HepG2 (cell line): ENCODE data around the gene MRPL14. TPM values are rescaled to one million over a fixed set of nuclear protein-coding genes. Genes with fewer than 3 reads are reported as not detected.

Experiments
- ATAC-seq: fragments of 200-7000 bp; cut with Tn5 transposase; 3 replicates; pipeline ENCODE4 v1.9.1; 2020; ENCODE audit warnings: mild to moderate bottlenecking, moderate library complexity
- BruUV-seq: library from RNA; stranded (reverse); fragments of 400-500 nt; replicated peaks from 2 replicates; lab custom pipeline; 2021; lab: Mats Ljungman, UMichigan
- CTCF ChIA-PET: fragments of 300-600 bp; formaldehyde crosslinking; extraction: SDS; loops from one replicate; lab custom pipeline; 2021; ENCODE audit warnings: low total read pairs, inconsistent platforms, low intra/inter-chr PET ratio; lab: Yijun Ruan, JAX
- POLR2A ChIA-PET: fragments of 350-600 bp; sonication (Branson Sonifier 250); formaldehyde crosslinking; loops from one replicate; lab custom pipeline; 2020; ENCODE audit warnings: antibody characterized with exemption, inconsistent platforms; lab: Yijun Ruan, JAX
- DNase-seq: peaks from one replicate; pipeline ENCODE4 v3.0.0-alpha.2; 2015; ENCODE audit warnings: low spot score
- FAIRE-seq: peaks from 3 replicates; lab custom pipeline; 2011; peaks lifted over from hg19 to GRCh38; lab: Jason Lieb, UNC
- H2AFZ ChIP-seq: one replicate; pipeline ENCODE4 v1.6.1; 2011; ENCODE audit warnings: low read length, inconsistent platforms
- H3K27ac ChIP-seq: fragments of 300-600 bp; 3 replicates; pipeline ENCODE4 v1.8.0; 2011; ENCODE audit warnings: mixed run types, mild to moderate bottlenecking, mixed read lengths, low read length, inconsistent platforms; ENCODE audit not compliant: insufficient read depth; ENCODE audit errors: extremely low read length
- H3K27me3 ChIP-seq, 2 experiments: fragments of 200-600 bp in 1 of 2; 2 replicates in 1 of 2; 3 replicates in 1 of 2; pipeline versions ENCODE4 v1.6.0 to v1.8.0; 2011; ENCODE audit warnings: low read length in 2 of 2, mild to moderate bottlenecking in 2 of 2, moderate library complexity in 2 of 2, inconsistent platforms in 1 of 2; ENCODE audit not compliant: insufficient read depth in 2 of 2, control insufficient read depth in 1 of 2
- H3K36me3 ChIP-seq, 2 experiments: fragments of 200-600 bp in 1 of 2; replicated peaks in 1 of 2; 2 replicates in 1 of 2; 3 replicates in 1 of 2; pipeline versions ENCODE4 v1.5.1 to v1.8.0; 2011; ENCODE audit warnings: low read length in 2 of 2, inconsistent platforms in 1 of 2; ENCODE audit not compliant: insufficient read depth in 2 of 2, control insufficient read depth in 1 of 2
- H3K4me1 ChIP-seq: 2 replicates; pipeline ENCODE4 v1.5.1; 2012; ENCODE audit warnings: low read length, inconsistent platforms; ENCODE audit not compliant: insufficient read depth
- H3K4me2 ChIP-seq: 2 replicates; pipeline ENCODE4 v1.6.0; 2011; ENCODE audit warnings: low read depth, low read length, inconsistent platforms
- H3K4me3 ChIP-seq, 3 experiments: fragments of 200-600 bp in 1 of 3; sonication (generic), shearing (Covaris generic) in 1 of 3; replicated peaks in 1 of 3; 2 replicates each; pipeline ENCODE4 v1.5.1; 2011 to 2016; ENCODE audit warnings: low read length in 3 of 3, inconsistent platforms in 2 of 3, low read depth in 2 of 3, mild to moderate bottlenecking in 2 of 3, control low read depth in 1 of 3, mixed read lengths in 1 of 3; ENCODE audit not compliant: insufficient read depth in 1 of 3
- H3K79me2 ChIP-seq: one replicate; pipeline ENCODE4 v1.6.1; 2011; ENCODE audit warnings: low read length, inconsistent platforms; ENCODE audit not compliant: insufficient read depth
- H3K9ac ChIP-seq: 2 replicates; pipeline ENCODE4 v1.6.0; 2011; ENCODE audit warnings: mild to moderate bottlenecking, low read depth, low read length, inconsistent platforms; ENCODE audit not compliant: insufficient read depth
- H3K9me3 ChIP-seq: 2 replicates; pipeline ENCODE4 v1.5.1; 2012; ENCODE audit warnings: mild to moderate bottlenecking, low read length
- H4K20me1 ChIP-seq: 2 replicates; pipeline ENCODE4 v1.6.0; 2011; ENCODE audit warnings: inconsistent platforms, mild to moderate bottlenecking, low read length, moderate library complexity; ENCODE audit not compliant: insufficient read depth
- GZF1 ChIP-seq: sonication (generic); formaldehyde crosslinking; IDR thresholded peaks from 2 replicates; pipeline ENCODE4 v1.5.1; 2020; ENCODE audit warnings: mild to moderate bottlenecking, missing genetic modification reagents
- JDP2 ChIP-seq: sonication (generic); formaldehyde crosslinking; IDR thresholded peaks from 2 replicates; pipeline ENCODE4 v1.8.1; 2022; ENCODE audit warnings: missing genetic modification reagents, borderline replicate concordance
- KDM3A ChIP-seq: IDR thresholded peaks from 2 replicates; pipeline ENCODE4 v1.6.1; 2018; ENCODE audit warnings: low read depth, missing compliant biosample characterization
- MAF1 ChIP-seq: sonication (generic); formaldehyde crosslinking; IDR thresholded peaks from 2 replicates; pipeline ENCODE4 v1.5.0; 2020; ENCODE audit warnings: missing genetic modification reagents, borderline replicate concordance
- NCOA5 ChIP-seq: sonication (generic); formaldehyde crosslinking; IDR thresholded peaks from 2 replicates; pipeline ENCODE4 v1.4.0; 2020; ENCODE audit warnings: missing genetic modification reagents
- NFE2L1 ChIP-seq: sonication (generic); formaldehyde crosslinking; IDR thresholded peaks from 2 replicates; pipeline ENCODE4 v1.4.0; 2020; ENCODE audit warnings: missing genetic modification reagents, mild to moderate bottlenecking, borderline replicate concordance
- RXRB ChIP-seq: IDR thresholded peaks from 2 replicates; pipeline ENCODE4 v1.6.1; 2016; ENCODE audit warnings: borderline replicate concordance, missing genetic modification reagents, missing compliant biosample characterization
- SIN3A ChIP-seq: IDR thresholded peaks from 2 replicates; pipeline ENCODE4 v1.6.1; 2011; ENCODE audit warnings: low read depth, mild to moderate bottlenecking, control low read depth, low read length, borderline replicate concordance
- TBL1XR1 ChIP-seq: fragments of 150-350 bp; IDR thresholded peaks from 2 replicates; pipeline ENCODE4 v1.6.1; 2014; ENCODE audit warnings: borderline replicate concordance, low read length; ENCODE audit not compliant: partially characterized antibody
- ZFP36L1 ChIP-seq: sonication (generic); formaldehyde crosslinking; IDR thresholded peaks from 2 replicates; pipeline ENCODE4 v1.8.0; 2022; ENCODE audit warnings: mild to moderate bottlenecking, missing genetic modification reagents, moderate library complexity
- ZNF24 ChIP-seq: fragments of 450-650 bp; IDR thresholded peaks from 2 replicates; pipeline ENCODE4 v1.6.1; 2017; ENCODE audit warnings: antibody characterized with exemption, mild to moderate bottlenecking
- ZNF33A ChIP-seq: sonication (generic); formaldehyde crosslinking; IDR thresholded peaks from 2 replicates; pipeline ENCODE4 v1.5.1; 2020; ENCODE audit warnings: missing genetic modification reagents, mild to moderate bottlenecking, moderate library complexity, borderline replicate concordance
- ZNF543 ChIP-seq: sonication (generic); formaldehyde crosslinking; IDR thresholded peaks from 2 replicates; pipeline ENCODE4 v1.4.0; 2020; ENCODE audit warnings: mild to moderate bottlenecking, missing genetic modification reagents
- ZNF546 ChIP-seq: sonication (generic); formaldehyde crosslinking; conservative IDR thresholded peaks from 2 replicates; pipeline ENCODE4 v1.8.1; 2023; ENCODE audit warnings: mild to moderate bottlenecking, missing genetic modification reagents
- ZNF552 ChIP-seq: sonication (generic); formaldehyde crosslinking; IDR thresholded peaks from 2 replicates; pipeline ENCODE4 v1.9.0; 2022; ENCODE audit warnings: missing genetic modification reagents, mild to moderate bottlenecking, borderline replicate concordance
- ZNF567 ChIP-seq: sonication (generic); formaldehyde crosslinking; IDR thresholded peaks from 2 replicates; pipeline ENCODE4 v1.8.1; 2023; ENCODE audit warnings: mild to moderate bottlenecking, missing genetic modification reagents, borderline replicate concordance
- ZNF598 ChIP-seq: sonication (generic); formaldehyde crosslinking; IDR thresholded peaks from 2 replicates; pipeline ENCODE4 v1.5.1; 2020; ENCODE audit warnings: mild to moderate bottlenecking, missing genetic modification reagents, borderline replicate concordance
- ZNF644 ChIP-seq: IDR thresholded peaks from 2 replicates; pipeline ENCODE4 v1.6.1; 2016; ENCODE audit warnings: low read depth
- ZNF790 ChIP-seq: sonication (generic); formaldehyde crosslinking; IDR thresholded peaks from 2 replicates; pipeline ENCODE4 v1.8.0; 2022; ENCODE audit warnings: missing genetic modification reagents, mild to moderate bottlenecking, borderline replicate concordance
- WGBS: methylation state at CpG from one replicate; pipeline ENCODE4 v1.1.6; 2017; ENCODE audit warnings: low lambda C conversion rate; 5-methylcytosine and 5-hydroxymethylcytosine counted together
- in situ Hi-C: cut with HindIII; loops from 2 replicates; pipeline ENCODE4 v1.10.0; 2017; ENCODE audit warnings: low pct_unique_long_range_greater_than_20kb; ENCODE audit not compliant: extremely low pct_ligation_motif_present
- intact Hi-C: fragments of 100-400 bp; cut with micrococcal nuclease; formaldehyde crosslinking; loops from one replicate; pipeline ENCODE4 v1.10.0; 2022; ENCODE audit not compliant: unreplicated experiment
- polyA plus RNA-seq, 8 experiments: library from polyadenylated mRNA; depleted of rRNA in 3 of 8; stranded (reverse) in 7 of 8; unstranded in 1 of 8; fragments of >200 nt; fragmentation: Illumina TruSeq in 4 of 8; extraction: Trizol in 4 of 8; gene quantifications; 2 replicates each; pipeline versions ENCODE4 v1.2.1 to v1.2.3, GENCODE V29; 2011 to 2016; ENCODE audit warnings: low read depth in 4 of 8, missing spikeins in 1 of 8, mixed read lengths in 1 of 8; ENCODE audit not compliant: insufficient read depth in 1 of 8
- total RNA-seq, 5 experiments: library from RNA; depleted of rRNA; stranded (reverse); fragments of >200 nt; fragmentation: Illumina TruSeq; extraction: Trizol; gene quantifications; 2 replicates each; pipeline ENCODE4 v1.2.3, GENCODE V29; 2016; ENCODE audit warnings: low read depth in 1 of 5
- TF ChIP-seq, protein P1 (sequence below): sonication (generic); formaldehyde crosslinking; IDR thresholded peaks from 2 replicates; pipeline ENCODE4 v1.5.1; 2020; ENCODE audit warnings: missing genetic modification reagents, mild to moderate bottlenecking, borderline replicate concordance

The MRPL14 gene
- total and polyA plus RNA-seq, 2 of the 13 experiments (the other 11 are each of a cell fraction or from before 2014, with no cell fraction given), result 157 to 178 TPM

DNA sequence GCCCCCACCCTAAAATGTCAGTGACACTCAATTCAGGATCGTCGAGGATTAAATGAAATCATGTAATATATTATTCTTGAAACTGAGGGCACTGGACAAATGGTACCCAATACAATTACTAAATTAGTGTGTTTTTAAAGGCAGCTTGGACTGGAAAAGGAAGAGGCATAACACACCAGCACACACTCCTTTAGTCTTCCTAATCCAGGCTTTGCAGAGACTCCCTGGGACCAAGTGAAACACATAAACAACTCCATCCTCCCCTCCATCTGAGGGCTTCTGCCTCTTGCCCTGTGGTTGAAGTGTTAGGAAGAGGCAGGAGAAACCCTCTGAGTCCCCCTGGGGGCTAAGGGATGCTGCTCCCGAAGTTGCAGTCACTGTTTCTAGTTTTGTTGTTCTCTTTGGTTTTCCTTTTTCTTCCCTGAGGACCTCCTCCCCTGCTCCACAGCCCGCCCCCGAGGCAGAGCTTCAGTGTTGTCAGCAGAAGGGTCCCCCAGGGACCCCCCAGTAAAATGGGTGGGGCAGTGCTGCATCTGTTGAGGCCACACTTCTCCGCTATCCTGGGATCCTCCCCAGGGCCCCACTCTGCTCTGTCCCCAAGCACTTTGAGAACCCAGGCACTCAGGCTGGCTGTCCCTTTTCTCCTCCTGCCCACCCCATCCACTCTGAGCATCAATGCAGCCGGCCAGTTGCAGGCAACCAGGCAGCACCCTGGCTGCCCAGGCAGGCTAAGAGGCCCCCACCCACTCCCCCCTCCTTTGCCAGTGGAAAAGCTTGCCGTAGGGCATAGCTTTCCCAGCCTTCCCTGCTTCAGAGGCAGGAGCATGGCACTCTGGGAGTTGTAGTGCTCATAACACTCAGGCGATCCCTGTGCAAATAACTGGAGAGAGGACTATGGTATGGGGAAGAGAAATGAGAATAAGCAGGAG lies 6.0 kb upstream of the MRPL14 start (continued):
- TF ChIP-seq JDP2, result no peak
- TF ChIP-seq ZNF644, result no peak
- no peak for TF ChIP-seq NFE2L1 (CRISPR knock-in tag)
- no peak for TF ChIP-seq ZNF546
- TF ChIP-seq NCOA5 (CRISPR knock-in tag), result no peak
- no peak for TF ChIP-seq GZF1 (CRISPR knock-in tag)
- TF ChIP-seq ZFP36L1 (CRISPR knock-in tag), result no peak
- no peak for TF ChIP-seq ZNF790 (CRISPR knock-in tag)
- no peak for TF ChIP-seq TBL1XR1
- no peak for TF ChIP-seq ZNF543 (CRISPR knock-in tag)
- TF ChIP-seq ZNF567 (CRISPR knock-in tag), result no peak
- TF ChIP-seq ZNF598 (CRISPR knock-in tag), result 0 out of 2 replicates have a peak, but pooled peaks have one; percentile 67
- no peak for TF ChIP-seq ZNF552

DNA sequence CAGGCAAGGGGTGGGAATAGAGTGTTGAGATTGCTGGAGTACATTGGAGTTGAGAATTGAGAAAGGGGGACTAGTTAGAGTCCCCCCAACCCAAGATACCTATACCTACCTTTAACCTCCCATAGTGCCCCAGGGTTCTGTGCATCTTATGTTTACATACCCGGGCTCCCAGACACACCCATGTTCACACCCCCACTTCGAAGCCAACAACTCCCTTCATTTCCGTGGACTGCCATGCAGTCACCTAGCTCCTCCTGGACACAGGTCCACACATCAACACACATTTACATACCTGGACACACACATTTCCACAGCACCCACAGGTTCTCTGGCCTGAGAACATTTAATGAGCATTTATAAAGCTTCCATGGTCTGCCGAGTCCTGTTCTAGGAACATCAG lies 5.2 kb upstream of the MRPL14 start:
- intact Hi-C loops (loop anchor here (5.0 kb wide), 1 partner anchor 35 kb away; no protein-coding TSS in a partner anchor), in situ Hi-C loops (no loop called here)
- Histone ChIP-seq H3K79me2 (peaks cover 42% of the 10 kb centered on the region), H3K4me1 (peaks cover 57% of the 10 kb centered on the region), H3K27me3 (no peaks in the 10 kb centered on the region), H3K4me2 (no peak overlapping the region; the same call in 1 of the 2 replicates), H3K4me3 (no peak overlapping the region), H3K27ac (peak overlapping the region; percentile 4), H3K36me3 (peaks cover 7 to 28% of the 10 kb centered on the region in 2 experiments), H4K20me1 (peaks cover 7% of the 10 kb centered on the region), H2AFZ (no peak overlapping the region), H3K9ac (no peak overlapping the region), H3K9me3 (no peaks in the 10 kb centered on the region)
- no peak for TF ChIP-seq KDM3A (CRISPR knock-in tag)
- TF ChIP-seq SIN3A, result no peak
- TF ChIP-seq MAF1 (CRISPR knock-in tag), result no peak
- TF ChIP-seq, protein P1, sequence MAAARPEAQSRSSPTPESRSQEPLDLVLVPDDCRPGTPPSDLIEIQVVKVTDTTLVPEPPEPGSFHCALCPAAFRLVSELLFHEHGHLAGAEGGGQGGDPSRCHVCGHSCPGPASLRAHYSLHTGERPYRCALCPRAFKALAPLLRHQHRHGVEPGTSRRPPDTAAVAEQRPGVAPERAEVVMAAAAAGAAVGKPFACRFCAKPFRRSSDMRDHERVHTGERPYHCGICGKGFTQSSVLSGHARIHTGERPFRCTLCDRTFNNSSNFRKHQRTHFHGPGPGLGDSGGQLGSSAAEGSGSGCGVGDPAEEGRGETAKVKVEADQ (CRISPR knock-in tag), result no peak
- no peak for TF ChIP-seq ZNF33A (CRISPR knock-in tag)
- TF ChIP-seq ZNF24, result no peak
- TF ChIP-seq RXRB, result no peak
- ATAC-seq (no peak), FAIRE-seq (no peak), DNase-seq (no peak)
- no TSS peak for BruUV-seq
- POLR2A ChIA-PET, result interaction anchor here (1.2 to 3.7 kb wide), 5 partner anchors 12 to 114 kb away, joined by 3 to 16 read pairs (median 14); partner anchors contain the start of gene HSP90AB1
- WGBS, result 84% methylated on average over 4 of the region's 4 CpGs
- CTCF ChIA-PET, result no interaction called here
